ENCODE data around the gene SLC12A7. TPM values are rescaled to one million over a fixed set of nuclear protein-coding genes. Genes with fewer than 3 reads are reported as not detected.

The SLC12A7 gene
- total and polyA plus RNA-seq, 2 of the 13 experiments (the other 11 are each of a cell fraction or from before 2014, with no cell fraction given) = 14.0 to 18.5 TPM

DNA sequence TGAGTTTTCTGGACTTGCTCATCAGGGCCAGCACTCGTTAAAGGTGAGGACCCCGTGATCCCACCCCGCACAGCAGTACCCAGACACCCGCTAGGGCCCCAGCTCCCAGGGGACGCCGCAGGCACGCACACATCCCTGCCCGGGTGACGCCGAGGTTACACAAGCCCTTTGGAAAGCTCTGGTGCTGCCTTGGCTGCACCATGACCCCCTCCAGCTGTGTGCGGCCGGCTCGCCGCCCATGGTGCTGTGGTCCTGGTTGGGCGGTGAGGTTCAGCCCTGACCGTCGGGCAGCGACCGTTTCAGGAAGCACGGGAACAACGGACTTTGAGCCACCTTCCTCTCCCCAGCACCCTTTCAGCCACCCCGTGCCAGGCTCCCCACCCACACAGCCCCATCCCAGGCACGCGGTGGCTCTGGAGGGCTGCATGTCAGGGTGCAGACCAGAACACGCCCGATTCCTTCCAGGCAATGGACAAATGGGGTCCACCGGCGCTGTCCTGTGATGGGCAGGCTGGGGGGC is 7.5 kb upstream of the SLC12A7 start (continued):
- TF ChIP-seq, protein P1, sequence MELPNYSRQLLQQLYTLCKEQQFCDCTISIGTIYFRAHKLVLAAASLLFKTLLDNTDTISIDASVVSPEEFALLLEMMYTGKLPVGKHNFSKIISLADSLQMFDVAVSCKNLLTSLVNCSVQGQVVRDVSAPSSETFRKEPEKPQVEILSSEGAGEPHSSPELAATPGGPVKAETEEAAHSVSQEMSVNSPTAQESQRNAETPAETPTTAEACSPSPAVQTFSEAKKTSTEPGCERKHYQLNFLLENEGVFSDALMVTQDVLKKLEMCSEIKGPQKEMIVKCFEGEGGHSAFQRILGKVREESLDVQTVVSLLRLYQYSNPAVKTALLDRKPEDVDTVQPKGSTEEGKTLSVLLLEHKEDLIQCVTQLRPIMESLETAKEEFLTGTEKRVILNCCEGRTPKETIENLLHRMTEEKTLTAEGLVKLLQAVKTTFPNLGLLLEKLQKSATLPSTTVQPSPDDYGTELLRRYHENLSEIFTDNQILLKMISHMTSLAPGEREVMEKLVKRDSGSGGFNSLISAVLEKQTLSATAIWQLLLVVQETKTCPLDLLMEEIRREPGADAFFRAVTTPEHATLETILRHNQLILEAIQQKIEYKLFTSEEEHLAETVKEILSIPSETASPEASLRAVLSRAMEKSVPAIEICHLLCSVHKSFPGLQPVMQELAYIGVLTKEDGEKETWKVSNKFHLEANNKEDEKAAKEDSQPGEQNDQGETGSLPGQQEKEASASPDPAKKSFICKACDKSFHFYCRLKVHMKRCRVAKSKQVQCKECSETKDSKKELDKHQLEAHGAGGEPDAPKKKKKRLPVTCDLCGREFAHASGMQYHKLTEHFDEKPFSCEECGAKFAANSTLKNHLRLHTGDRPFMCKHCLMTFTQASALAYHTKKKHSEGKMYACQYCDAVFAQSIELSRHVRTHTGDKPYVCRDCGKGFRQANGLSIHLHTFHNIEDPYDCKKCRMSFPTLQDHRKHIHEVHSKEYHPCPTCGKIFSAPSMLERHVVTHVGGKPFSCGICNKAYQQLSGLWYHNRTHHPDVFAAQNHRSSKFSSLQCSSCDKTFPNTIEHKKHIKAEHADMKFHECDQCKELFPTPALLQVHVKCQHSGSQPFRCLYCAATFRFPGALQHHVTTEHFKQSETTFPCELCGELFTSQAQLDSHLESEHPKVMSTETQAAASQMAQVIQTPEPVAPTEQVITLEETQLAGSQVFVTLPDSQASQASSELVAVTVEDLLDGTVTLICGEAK (IDR thresholded peaks at IDR 0.05) = no peak
- TF ChIP-seq, protein P1 (CRISPR knock-in tag; IDR thresholded peaks at IDR 0.05) = peak; percentile 44; the same call in 1 of the 2 replicates
- TF ChIP-seq, protein P2, sequence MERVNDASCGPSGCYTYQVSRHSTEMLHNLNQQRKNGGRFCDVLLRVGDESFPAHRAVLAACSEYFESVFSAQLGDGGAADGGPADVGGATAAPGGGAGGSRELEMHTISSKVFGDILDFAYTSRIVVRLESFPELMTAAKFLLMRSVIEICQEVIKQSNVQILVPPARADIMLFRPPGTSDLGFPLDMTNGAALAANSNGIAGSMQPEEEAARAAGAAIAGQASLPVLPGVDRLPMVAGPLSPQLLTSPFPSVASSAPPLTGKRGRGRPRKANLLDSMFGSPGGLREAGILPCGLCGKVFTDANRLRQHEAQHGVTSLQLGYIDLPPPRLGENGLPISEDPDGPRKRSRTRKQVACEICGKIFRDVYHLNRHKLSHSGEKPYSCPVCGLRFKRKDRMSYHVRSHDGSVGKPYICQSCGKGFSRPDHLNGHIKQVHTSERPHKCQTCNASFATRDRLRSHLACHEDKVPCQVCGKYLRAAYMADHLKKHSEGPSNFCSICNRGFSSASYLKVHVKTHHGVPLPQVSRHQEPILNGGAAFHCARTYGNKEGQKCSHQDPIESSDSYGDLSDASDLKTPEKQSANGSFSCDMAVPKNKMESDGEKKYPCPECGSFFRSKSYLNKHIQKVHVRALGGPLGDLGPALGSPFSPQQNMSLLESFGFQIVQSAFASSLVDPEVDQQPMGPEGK (CRISPR knock-in tag; IDR thresholded peaks at IDR 0.05) = peak; percentile 84
- TF ChIP-seq, protein P3, sequence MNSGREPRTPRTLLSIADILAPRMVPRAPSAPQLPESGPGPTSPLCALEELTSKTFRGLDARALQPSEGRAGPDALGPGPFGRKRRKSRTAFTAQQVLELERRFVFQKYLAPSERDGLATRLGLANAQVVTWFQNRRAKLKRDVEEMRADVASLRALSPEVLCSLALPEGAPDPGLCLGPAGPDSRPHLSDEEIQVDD (CRISPR knock-in tag; IDR thresholded peaks at IDR 0.05; ENCODE audit: borderline replicate concordance) = no peak
- TF ChIP-seq HNRNPK (IDR thresholded peaks at IDR 0.05; ENCODE audit: low read depth, low read length, poor library complexity, severe bottlenecking) (no peak), WIZ (CRISPR knock-in tag; IDR thresholded peaks at IDR 0.05) (no peak), SALL2 (CRISPR knock-in tag; IDR thresholded peaks at IDR 0.05) (peak; percentile 73; the same call in 1 of the 2 replicates), JARID2 (CRISPR knock-in tag; IDR thresholded peaks at IDR 0.05; ENCODE audit: insufficient replicate concordance) (no peak), ZNF235 (CRISPR knock-in tag; IDR thresholded peaks at IDR 0.05; ENCODE audit: borderline replicate concordance) (no peak), ZNF570 (CRISPR knock-in tag; IDR thresholded peaks at IDR 0.05; ENCODE audit: borderline replicate concordance) (no peak), SP1 (IDR thresholded peaks at IDR 0.05) (no peak), SP1 (CRISPR knock-in tag; IDR thresholded peaks at IDR 0.05) (peak; percentile 28)
- TF ChIP-seq, protein P4, sequence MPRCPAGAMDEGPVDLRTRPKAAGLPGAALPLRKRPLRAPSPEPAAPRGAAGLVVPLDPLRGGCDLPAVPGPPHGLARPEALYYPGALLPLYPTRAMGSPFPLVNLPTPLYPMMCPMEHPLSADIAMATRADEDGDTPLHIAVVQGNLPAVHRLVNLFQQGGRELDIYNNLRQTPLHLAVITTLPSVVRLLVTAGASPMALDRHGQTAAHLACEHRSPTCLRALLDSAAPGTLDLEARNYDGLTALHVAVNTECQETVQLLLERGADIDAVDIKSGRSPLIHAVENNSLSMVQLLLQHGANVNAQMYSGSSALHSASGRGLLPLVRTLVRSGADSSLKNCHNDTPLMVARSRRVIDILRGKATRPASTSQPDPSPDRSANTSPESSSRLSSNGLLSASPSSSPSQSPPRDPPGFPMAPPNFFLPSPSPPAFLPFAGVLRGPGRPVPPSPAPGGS (CRISPR knock-in tag; IDR thresholded peaks at IDR 0.05) = peak; percentile 73
- TF ChIP-seq, protein P5, sequence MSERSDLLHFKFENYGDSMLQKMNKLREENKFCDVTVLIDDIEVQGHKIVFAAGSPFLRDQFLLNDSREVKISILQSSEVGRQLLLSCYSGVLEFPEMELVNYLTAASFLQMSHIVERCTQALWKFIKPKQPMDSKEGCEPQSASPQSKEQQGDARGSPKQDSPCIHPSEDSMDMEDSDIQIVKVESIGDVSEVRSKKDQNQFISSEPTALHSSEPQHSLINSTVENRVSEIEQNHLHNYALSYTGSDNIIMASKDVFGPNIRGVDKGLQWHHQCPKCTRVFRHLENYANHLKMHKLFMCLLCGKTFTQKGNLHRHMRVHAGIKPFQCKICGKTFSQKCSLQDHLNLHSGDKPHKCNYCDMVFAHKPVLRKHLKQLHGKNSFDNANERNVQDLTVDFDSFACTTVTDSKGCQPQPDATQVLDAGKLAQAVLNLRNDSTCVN (CRISPR knock-in tag; IDR thresholded peaks at IDR 0.05; ENCODE audit: borderline replicate concordance) = 0 out of 2 replicates have a peak, but pooled peaks have one; percentile 43
